ENCODE data around the gene TSPAN5.

- TF ChIP-seq CTCF (IDR thresholded peaks at IDR 0.05; ENCODE audit: poor library complexity) (no peak), EZH2 (IDR thresholded peaks at IDR 0.05; ENCODE audit: borderline replicate concordance) (no peak)
These were observed 141.0 kb downstream of the TSPAN5 start for GRCh38 chr4:98517218-98518021.

Measured in hepatocyte (in vitro differentiated cells).